CD4-positive, alpha-beta T cell treated with Interleukin-10 for 1 hour (primary cell): ENCODE results near the gene AQP7.
"Not testable (repeated sequence)": the region's sequence is repeated elsewhere in the genome, so short reads cannot be mapped to it uniquely, and the experiment has no call there.

ENCODE experiments used
- DNase-seq: peaks from one replicate; pipeline ENCODE4 v3.0.0-alpha.2; 2020

The AQP7 gene

GRCh38 chr9:33366979-33367480, 35.3 kb downstream of the AQP7 start:
- no peak for DNase-seq

DNA sequence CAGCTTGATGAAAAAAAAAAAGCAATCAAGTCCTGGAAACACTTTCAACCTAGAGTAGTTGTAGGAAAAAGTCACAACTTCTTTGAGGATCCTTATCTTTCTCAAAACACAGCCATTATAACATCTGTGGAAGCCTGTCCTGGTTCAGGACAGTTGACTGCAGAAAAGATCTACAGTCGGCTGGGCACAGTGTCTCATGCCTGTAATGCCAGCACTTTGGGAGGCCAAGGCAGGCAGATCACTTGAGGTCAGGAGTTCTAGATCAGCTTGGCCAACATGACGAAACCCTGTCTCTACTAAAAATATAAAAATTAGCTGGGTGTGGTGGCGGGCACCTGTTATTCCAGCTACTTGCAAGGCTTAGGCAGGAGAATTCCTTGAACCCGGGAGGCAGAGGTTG, 37.6 kb downstream of the AQP7 start:
- DNase-seq = not testable (repeated sequence)

DNA sequence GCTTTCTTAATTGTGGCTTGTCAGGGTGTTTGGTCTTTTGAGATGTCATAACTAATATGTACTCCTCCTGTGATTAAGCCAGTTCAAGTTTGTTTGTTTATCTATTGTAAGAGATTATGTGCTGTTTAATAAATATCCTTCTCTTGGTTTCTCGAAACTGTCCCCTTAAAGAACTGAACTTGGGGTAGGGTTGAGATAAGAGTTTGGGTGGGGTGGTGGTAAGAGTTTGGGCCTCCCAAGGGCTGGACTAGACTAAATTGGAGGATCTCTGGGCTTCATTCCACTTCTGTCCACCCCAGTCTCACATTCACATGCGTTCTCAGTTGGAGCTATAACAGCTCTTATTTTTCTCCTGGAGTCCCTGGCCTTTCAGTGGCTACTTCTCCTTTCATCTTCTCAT, 38.2 kb downstream of the AQP7 start:
- no peak for DNase-seq

GRCh38 chr9:33358641-33359040, 43.7 kb downstream of the AQP7 start:
- not testable (repeated sequence) for DNase-seq

DNA sequence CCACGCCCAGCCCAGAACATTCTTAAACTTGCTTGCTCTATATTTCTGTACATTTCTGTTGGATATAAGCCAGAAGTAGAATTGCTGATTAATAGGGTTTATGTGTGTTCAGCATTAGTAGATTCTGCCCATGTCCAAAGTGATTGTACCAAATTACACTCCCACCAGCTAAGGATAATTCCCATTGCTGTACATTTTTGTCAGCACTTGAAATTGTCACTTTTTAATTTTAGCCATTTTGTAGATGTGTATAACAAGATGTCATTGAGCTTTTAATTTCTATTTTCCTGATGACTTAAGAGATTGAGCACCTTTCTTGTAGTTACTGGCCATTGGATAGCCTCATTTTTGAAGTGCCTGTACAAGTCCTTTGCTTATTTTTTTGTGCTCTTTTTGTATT, 46.4 kb downstream of the AQP7 start:
- no peak for DNase-seq

- DNase-seq = no peak
Measured at GRCh38 chr9:33354651-33355211, 47.6 kb downstream of the AQP7 start.

DNA sequence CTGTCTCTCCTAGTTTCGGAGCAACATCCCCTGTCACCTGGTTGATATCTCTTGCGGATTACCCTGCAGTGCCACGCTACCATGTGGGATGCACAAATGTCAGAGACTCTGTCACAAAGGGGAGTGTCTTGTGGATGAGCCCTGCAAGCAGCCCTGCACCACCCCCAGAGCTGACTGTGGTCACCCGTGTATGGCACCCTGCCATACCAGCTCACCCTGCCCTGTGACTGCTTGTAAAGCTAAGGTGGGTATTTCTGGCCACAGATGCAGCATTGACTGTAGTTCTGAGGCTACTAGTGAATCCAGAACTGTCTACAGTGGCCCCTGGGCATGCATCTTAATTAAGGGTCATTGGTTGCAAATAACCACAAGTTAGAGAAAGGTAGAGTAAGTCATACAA, 50.8 kb downstream of the AQP7 start:
- DNase-seq = no peak

DNA sequence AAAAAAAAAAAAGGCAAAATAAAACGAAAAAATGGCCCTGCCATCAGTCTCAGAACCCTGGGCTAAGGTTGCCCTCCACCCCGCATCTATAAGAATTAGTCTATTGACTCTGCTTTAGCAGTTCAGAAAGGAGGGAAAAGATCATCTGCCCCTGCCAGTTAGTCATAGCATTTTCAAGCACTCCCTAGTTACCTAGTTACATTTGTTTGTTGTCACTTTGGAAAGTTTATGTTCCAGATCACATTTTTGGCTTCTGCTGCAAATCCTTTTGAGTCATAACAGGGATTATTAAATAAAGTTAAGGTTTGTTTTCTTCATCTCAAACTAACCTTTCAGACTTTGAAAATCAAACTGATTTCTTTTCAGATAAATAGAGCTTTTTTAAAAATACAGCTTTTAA, 52.1 kb downstream of the AQP7 start:
- DNase-seq = no peak

GRCh38 chr9:33349743-33350142, 52.6 kb downstream of the AQP7 start:
- DNase-seq = no peak

DNA sequence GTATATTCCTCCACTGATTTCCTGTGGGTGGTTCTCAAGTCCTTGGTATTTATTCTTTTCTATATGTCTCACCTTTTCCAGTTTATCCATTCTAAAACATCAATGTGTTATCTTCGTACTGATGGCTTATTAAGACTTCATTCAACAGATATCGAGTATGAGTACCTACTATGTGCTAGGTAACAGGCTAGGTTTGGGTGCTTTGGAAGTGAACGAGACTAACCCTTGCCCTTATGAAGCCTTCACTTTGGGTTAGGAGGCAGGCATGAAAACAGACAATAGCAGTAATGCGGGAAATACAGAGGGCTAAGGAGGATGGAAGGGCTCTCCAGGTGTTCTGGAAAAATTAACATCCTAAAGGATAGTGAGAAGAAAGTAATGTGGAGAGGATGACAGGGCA, 53.4 kb downstream of the AQP7 start:
- DNase-seq = no peak

DNA sequence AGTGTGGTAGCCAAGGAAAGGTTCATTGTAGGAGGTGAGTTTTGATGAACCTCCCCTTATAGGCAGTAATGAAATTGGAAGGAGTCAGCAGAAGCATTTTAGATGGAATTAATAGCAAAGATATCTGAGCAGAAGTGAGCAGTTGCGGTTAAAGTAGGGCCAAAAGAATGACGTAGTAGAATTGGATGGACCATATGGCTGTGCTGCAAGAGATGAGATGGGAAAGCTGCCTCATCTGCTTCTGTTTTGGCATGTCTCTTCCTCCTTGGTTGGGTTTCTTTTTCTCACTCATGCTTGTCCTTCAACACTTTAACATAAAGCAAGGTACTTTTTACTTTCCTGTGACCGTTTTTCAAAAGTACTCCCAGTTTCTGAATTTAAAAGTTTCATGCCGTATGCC, 55.8 kb downstream of the AQP7 start:
- no peak for DNase-seq

- DNase-seq = no peak
Measured at GRCh38 chr9:33344145-33344544, 58.2 kb downstream of the AQP7 start.

DNA sequence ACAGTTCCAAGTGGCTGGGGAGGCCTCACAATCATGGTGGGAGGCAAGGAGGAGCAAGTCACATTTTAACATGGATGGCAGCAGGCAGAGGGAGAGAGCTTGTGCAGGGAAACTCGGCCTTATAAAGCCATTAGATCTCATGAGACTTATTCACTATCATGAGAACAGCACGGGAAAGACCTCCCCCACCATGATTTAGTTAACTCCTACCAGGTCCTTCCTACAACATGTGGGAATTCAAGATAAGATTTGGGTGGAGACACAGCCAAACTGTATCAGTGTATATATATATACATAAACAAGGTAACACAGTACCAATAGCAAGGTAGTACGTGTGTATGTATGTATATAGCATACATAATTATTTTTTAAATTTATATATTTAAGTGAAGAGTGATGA, 61.2 kb downstream of the AQP7 start:
- DNase-seq = no peak

DNA sequence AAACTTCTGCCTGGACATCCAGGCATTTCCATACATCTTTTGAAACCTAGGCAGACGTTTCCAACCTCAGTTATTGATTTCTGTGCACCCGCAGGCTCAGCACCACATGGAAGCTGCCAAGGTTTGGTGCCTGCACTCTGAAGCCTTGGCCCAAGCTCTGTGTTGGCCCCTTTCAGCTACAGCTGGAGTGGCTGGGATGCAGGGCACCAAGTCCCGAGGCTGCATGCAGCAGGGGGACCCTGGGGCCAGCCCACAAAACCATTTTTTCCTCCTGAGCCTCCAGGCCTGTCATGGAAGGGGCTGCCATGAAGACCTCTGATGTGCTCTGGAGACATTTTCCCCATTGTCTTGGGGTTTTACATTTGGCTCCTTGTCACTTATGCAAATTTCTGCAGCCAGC, 62.2 kb downstream of the AQP7 start:
- DNase-seq = no peak
